GM12874 (cell line): ENCODE results near the gene KRT78.

Experiments
- TF ChIP-seq, protein P1 (sequence below): IDR thresholded peaks from 2 replicates; pipeline ENCODE4 v1.5.1; 2011; ENCODE audit warnings: low read depth, mild to moderate bottlenecking, control low read depth, low read length, moderate library complexity; ENCODE audit not compliant: insufficient read depth

KRT78 gene

GRCh38 chr12:52815161-52815560, 33.6 kb downstream of the KRT78 start:
- TF ChIP-seq, protein P1, sequence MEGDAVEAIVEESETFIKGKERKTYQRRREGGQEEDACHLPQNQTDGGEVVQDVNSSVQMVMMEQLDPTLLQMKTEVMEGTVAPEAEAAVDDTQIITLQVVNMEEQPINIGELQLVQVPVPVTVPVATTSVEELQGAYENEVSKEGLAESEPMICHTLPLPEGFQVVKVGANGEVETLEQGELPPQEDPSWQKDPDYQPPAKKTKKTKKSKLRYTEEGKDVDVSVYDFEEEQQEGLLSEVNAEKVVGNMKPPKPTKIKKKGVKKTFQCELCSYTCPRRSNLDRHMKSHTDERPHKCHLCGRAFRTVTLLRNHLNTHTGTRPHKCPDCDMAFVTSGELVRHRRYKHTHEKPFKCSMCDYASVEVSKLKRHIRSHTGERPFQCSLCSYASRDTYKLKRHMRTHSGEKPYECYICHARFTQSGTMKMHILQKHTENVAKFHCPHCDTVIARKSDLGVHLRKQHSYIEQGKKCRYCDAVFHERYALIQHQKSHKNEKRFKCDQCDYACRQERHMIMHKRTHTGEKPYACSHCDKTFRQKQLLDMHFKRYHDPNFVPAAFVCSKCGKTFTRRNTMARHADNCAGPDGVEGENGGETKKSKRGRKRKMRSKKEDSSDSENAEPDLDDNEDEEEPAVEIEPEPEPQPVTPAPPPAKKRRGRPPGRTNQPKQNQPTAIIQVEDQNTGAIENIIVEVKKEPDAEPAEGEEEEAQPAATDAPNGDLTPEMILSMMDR, result no peak

DNA sequence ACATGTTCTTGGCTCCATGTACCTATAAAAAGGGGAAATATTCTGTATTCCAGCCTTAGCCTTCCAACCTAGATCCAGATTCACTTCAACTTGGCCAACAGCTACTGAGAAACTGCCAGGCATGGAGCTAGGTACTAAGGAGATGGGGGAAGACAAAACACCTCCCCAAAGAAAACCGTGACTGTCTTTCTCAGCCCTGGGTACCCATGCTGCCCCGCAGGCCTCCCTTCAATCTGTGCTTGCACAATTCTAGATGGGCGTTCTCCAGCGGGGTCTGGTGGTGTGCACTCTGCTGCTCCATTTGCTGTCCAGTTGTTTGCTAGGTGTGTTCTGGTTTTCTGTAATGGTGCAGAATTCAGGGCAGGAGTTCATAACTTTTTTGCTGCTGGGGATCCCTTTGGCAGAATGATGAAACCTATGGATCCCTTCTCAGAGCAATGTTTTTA, 34.1 kb downstream of the KRT78 start:
- TF ChIP-seq, protein P1, result no peak

DNA sequence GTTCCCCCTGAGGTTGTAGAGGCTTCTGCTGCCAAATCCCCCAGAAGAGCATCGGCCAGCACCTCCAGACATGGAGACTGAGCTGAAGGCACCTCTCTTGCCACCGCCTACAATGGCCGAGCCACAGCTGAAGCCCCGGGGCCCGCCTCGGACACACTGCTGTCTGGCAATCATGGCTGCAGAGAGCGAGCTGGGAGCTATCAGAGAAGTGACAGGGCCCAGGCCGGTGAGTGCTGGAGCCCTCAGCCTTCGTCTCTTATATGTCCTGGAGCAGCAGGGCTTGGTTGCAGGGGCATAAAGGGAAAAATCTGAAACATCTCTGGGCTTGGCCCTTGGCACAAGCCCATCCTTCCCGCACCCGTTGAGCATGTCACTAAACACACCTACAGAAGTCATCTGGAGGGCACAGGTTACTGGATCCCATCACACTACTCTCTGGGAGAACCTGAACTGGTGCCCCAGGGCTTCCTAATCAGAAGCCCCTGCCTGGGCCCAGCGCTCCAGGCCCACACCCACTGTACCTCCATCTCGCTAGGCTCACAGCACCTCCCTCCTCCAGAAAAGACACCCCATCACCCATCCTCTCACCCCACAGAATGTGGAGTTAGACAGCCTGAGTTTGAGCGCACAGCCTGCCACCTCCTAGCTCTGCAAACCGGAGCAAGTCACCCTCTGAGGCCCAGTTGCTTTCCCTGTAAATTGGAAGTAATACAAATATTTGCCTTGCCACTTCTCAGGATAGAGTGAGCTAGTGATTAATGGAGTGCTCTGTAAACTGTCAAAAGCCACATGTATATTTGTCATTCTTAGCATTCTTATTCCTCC, 34.7 kb downstream of the KRT78 start, which contains the start of gene KRT4:
Gene KRT4, minus strand, starts transcription at position 232 of the 825 bp plus-strand sequence. Its CDS starts 58 bp downstream, at position 174.
- TF ChIP-seq, protein P1, result no peak

DNA sequence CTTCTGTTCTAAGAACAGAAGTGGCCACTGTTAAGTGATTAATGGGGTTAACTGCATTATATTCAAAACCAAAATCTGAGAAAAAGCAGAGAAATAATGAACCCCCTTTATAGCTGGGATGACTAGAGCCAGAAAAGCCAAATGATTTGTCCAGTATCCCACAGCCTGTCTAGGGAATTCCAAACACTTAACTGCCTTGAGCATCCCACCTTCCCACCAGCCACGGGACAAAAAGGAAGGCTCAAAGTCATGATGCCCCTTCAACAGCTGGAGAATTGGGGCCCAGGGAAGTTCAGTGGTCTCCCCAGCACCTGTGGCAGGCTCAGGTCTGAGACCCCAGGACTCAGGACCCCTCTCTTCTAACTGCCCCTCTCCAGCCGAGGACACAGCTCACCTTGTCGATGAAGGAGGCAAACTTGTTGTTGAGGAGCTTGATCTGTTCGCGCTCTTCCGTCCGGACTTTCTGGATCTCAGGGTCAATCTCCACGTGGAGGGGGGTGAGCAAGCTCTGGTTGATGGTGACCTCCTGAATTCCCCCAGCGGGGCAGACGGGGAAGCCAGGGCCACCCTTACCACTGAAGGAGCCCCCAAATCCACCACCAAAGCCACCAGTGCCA, 35.5 kb downstream of the KRT78 start:
- TF ChIP-seq, protein P1, result no peak

GRCh38 chr12:52812749-52813148, 36.0 kb downstream of the KRT78 start:
- TF ChIP-seq, protein P1, result no peak

- TF ChIP-seq, protein P1, result no peak
These were observed 36.8 kb downstream of the KRT78 start for GRCh38 chr12:52812073-52812400.

DNA sequence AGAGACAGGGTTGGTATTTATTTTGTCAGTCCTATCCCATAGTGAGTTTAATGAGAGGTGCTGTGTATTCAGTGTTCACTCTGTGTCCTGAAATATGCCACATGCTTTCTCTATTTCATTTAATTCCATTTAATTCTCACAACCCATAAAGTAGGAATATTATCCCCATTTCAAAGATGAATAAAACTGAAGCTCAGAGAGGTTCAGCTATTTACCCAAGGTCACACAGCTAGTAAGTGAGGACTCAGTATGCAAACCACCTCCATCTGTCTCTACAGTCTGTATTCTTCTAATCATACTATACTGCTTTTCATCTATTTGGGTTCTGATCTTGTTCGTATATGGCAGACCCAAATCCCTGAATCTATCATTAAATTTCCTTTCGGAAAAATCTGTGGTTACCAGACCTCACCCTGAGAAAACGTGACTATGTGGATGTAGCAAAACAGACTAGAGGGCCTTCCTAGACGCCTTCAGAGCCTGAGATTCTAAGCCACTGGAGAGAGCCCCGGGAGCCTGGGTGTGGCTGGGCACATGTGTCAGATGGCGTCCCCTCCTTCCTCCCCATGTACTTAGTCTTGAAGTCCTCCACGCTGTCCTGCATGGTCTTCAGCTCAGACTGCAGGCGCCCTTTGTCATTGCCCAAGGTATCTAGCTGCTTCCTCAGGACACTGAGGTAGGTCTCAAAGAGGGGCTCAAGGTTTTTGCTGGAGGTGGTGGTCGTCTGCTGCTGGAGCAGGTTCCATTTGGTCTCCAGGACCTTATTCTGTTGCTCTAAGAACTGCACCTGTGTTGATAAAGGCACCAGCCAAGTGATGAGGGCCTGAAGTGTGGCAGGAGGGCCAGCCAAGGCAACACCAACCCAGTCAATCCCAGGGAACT, 37.4 kb downstream of the KRT78 start:
- TF ChIP-seq, protein P1, result no peak
